ENCODE measurements around the gene UQCC5. TPM values are rescaled to one million over a fixed set of nuclear protein-coding genes. Genes with fewer than 3 reads are reported as not detected.
A peak's percentile ranks its signal among the peaks of the same experiment; 100 is the strongest.

The UQCC5 gene
- total RNA-seq, 1 experiment from 2014 or later = 45.8 TPM

GRCh38 chr3:52517796-52518722 is 18.3 kb upstream of the UQCC5 start:
- no peaks in the 10 kb centered on the region for H3K9me3 ChIP-seq (ENCODE audit: control insufficient read depth, low read depth, low read length)
- no peak for DNase-seq
- H2BK15ac ChIP-seq (ENCODE audit: low read depth, low read length) = no peak overlapping the region
- H3K4me3 Mint-ChIP-seq = peak overlapping the region in 1 of 2 experiments; percentile 43; a peak in 1 of 5 replicates
- peaks cover 6% of the 10 kb centered on the region for H4K20me1 ChIP-seq (ENCODE audit: control insufficient read depth, insufficient read depth, insufficient read length)
- H3K27me3 Mint-ChIP-seq (ENCODE audit: low read depth) = peaks cover 4% of the 10 kb centered on the region
- H2BK120ac ChIP-seq (ENCODE audit: low read depth, low read length, poor library complexity, severe bottlenecking) = no peak overlapping the region
- no peak overlapping the region for H4K5ac ChIP-seq (ENCODE audit: insufficient read length, low read depth, low read length)
- H2BK5ac ChIP-seq (ENCODE audit: insufficient read length, low read length) = no peak overlapping the region
- H3K4me1 ChIP-seq (ENCODE audit: insufficient read depth, low read length) = no peaks in the 10 kb centered on the region
- no peak overlapping the region for H3K27ac ChIP-seq (ENCODE audit: insufficient read length, low read depth, low read length)
- no peak for TF ChIP-seq CTCF (conservative IDR thresholded peaks at IDR 0.05)
- no peak overlapping the region for H3K56ac ChIP-seq (ENCODE audit: insufficient read length, low read depth, low read length)
- no peak overlapping the region for H3K27ac Mint-ChIP-seq
- H3K18ac ChIP-seq (ENCODE audit: insufficient read length, low read depth, low read length) = no peak overlapping the region
- H3K4me1 Mint-ChIP-seq = peaks cover 6 to 7% of the 10 kb centered on the region in 2 experiments; a peak in 3 of 4 replicates
- no peak overlapping the region for H4K91ac ChIP-seq (ENCODE audit: insufficient read length, low read depth, low read length)
- no peak overlapping the region for H2AFZ ChIP-seq (ENCODE audit: low read length)
- no peak overlapping the region for H3K14ac ChIP-seq (ENCODE audit: insufficient read depth, low read length)
- no peaks in the 10 kb centered on the region; a peak in 1 of 5 replicates for H3K9me3 Mint-ChIP-seq
- no peaks in the 10 kb centered on the region for H3K23me2 ChIP-seq (ENCODE audit: insufficient read length, low read depth, low read length, poor library complexity, severe bottlenecking)
- no peaks in the 10 kb centered on the region for H3K79me2 ChIP-seq (ENCODE audit: insufficient read depth, low read length)
- H3K23ac ChIP-seq (ENCODE audit: insufficient read length, low read depth, low read length) = no peak overlapping the region
- no peak overlapping the region for H2AK5ac ChIP-seq (ENCODE audit: insufficient read length, low read length)
- no peaks in the 10 kb centered on the region for H3K36me3 Mint-ChIP-seq (ENCODE audit: insufficient read depth in 1 of 3, low read depth in 3 of 3)
- H3K4me2 ChIP-seq (ENCODE audit: insufficient read depth, insufficient read length, low read length) = peak overlapping the region; percentile 33
- H2BK20ac ChIP-seq (ENCODE audit: low read depth, low read length, poor library complexity, severe bottlenecking) = no peak overlapping the region
- WGBS (ENCODE audit: extremely low coverage, insufficient read length, low lambda C conversion rate) = no CpG with 5 or more reads among the region's 25 CpGs
- H3K4ac ChIP-seq (ENCODE audit: low read depth, low read length) = no peak overlapping the region
- no peak overlapping the region for H4K8ac ChIP-seq (replicated peaks; ENCODE audit: insufficient read length, low read depth, low read length)
- no peaks in the 10 kb centered on the region for H3K27me3 ChIP-seq (ENCODE audit: insufficient read depth, low read length)
- no peak overlapping the region for H2BK12ac ChIP-seq (ENCODE audit: insufficient read length, low read depth, low read length)
- H3T11ph ChIP-seq (ENCODE audit: low read length) = no peak overlapping the region
- H3K79me1 ChIP-seq (ENCODE audit: insufficient read depth, low read depth, low read length, poor library complexity, severe bottlenecking) = no peaks in the 10 kb centered on the region
- no peak overlapping the region for H3K9ac ChIP-seq (ENCODE audit: extremely low read depth, insufficient read length, low read length)

All from H9 (cell line).